ENCODE data around the gene PECR. TPM values are rescaled to one million over a fixed set of nuclear protein-coding genes. Genes with fewer than 3 reads are reported as not detected.

Gene PECR
- total RNA-seq, 1 donor from 2014 or later = 6.6 TPM

DNA sequence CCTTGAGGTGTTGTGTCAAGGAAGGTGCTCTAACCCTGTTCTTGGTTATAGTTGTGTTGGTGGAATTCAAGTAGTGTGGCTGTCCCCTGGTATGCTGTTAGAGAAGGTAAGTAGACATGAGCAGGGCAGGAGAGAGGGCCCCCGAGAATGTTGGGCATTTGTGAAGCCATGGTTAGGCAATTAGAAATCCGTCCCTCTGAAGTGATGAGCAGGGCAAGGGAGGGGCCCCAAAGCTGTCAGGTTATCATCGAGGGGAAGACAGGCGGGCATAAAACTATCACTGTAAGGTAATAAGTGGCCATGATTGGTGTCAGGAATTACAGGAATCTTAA lies 32.7 kb upstream of the PECR start:
- Mint-ChIP-seq H3K36me3 (ENCODE audit: low read depth) (peaks cover 35% of the 10 kb centered on the region), H3K4me3 (ENCODE audit: unreplicated experiment) (no peak overlapping the region), H3K9me3 (ENCODE audit: low read depth) (no peaks in the 10 kb centered on the region), H3K27ac (ENCODE audit: unreplicated experiment) (peak overlapping the region; percentile 99), H3K4me1 (ENCODE audit: low read depth) (peaks cover 59% of the 10 kb centered on the region), H3K27me3 (ENCODE audit: low read depth) (no peaks in the 10 kb centered on the region)
- TF ChIP-seq CTCF (IDR thresholded peaks at IDR 0.05) = no peak
- no peak for DNase-seq (ENCODE audit: low spot score)

- H3K9me3 Mint-ChIP-seq (ENCODE audit: low read depth) = no peaks in the 10 kb centered on the region
- peaks cover 29% of the 10 kb centered on the region for H3K36me3 Mint-ChIP-seq (ENCODE audit: low read depth)
- no peaks in the 10 kb centered on the region for H3K27me3 Mint-ChIP-seq (ENCODE audit: low read depth)
- no peak for TF ChIP-seq CTCF (IDR thresholded peaks at IDR 0.05)
- H3K27ac Mint-ChIP-seq (ENCODE audit: unreplicated experiment) = peak overlapping the region; percentile 43
- H3K4me3 Mint-ChIP-seq (ENCODE audit: unreplicated experiment) = no peak overlapping the region
- H3K4me1 Mint-ChIP-seq (ENCODE audit: low read depth) = peaks cover 60% of the 10 kb centered on the region
- no peak for DNase-seq (ENCODE audit: low spot score)
Measured at GRCh38 chr2:216113572-216113971, 32.0 kb upstream of the PECR start.

DNA sequence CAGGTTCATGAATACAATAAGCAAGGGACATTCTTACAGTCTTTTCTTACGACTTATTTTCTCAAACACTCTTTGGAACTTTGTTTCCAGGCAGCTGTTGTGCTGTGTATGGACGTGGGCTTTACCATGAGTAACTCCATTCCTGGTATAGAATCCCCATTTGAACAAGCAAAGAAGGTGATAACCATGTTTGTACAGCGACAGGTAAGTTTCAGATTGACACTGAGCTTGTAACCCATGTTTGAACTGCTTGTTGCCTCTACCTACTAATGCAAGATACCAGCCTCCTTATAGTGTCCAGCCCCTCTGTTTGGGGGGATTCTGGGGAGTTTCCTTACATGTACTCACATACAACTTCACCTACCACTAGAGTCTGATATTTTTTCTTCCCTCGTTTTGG lies 31.3 kb upstream of the PECR start:
- no peaks in the 10 kb centered on the region for H3K27me3 Mint-ChIP-seq (ENCODE audit: low read depth)
- H3K27ac Mint-ChIP-seq (ENCODE audit: unreplicated experiment) = peak overlapping the region; percentile 43
- H3K36me3 Mint-ChIP-seq (ENCODE audit: low read depth) = peaks cover 24% of the 10 kb centered on the region
- TF ChIP-seq CTCF (IDR thresholded peaks at IDR 0.05) = no peak
- DNase-seq (ENCODE audit: low spot score) = no peak
- H3K9me3 Mint-ChIP-seq (ENCODE audit: low read depth) = no peaks in the 10 kb centered on the region
- no peak overlapping the region for H3K4me3 Mint-ChIP-seq (ENCODE audit: unreplicated experiment)
- H3K4me1 Mint-ChIP-seq (ENCODE audit: low read depth) = peaks cover 63% of the 10 kb centered on the region

DNA sequence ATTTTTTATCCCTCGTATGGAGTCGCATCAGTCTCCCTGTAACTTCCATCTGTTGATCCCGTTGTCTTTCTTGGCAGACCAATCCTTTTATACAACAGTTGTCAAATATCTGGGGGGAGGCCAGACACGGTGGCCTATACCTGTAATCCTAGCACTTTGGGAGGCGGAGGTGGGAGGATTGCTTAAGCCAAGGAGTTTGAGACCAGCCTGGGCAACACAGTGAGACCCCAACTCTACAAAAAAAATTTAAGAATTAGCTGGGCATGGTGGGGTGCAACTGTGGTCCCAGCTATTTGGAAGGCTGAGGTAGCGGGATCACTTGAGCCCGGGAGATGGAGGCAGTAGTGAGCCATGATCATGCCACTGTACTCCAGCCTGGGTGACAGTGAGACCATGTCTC lies 29.5 kb upstream of the PECR start:
- H3K4me1 Mint-ChIP-seq (ENCODE audit: low read depth) = peaks cover 56% of the 10 kb centered on the region
- no peak for DNase-seq (ENCODE audit: low spot score)
- peak overlapping the region; percentile 71 for H3K27ac Mint-ChIP-seq (ENCODE audit: unreplicated experiment)
- no peak for TF ChIP-seq CTCF (IDR thresholded peaks at IDR 0.05)
- H3K36me3 Mint-ChIP-seq (ENCODE audit: low read depth) = peaks cover 14% of the 10 kb centered on the region
- no peak overlapping the region for H3K4me3 Mint-ChIP-seq (ENCODE audit: unreplicated experiment)
- no peaks in the 10 kb centered on the region for H3K9me3 Mint-ChIP-seq (ENCODE audit: low read depth)
- H3K27me3 Mint-ChIP-seq (ENCODE audit: low read depth) = no peaks in the 10 kb centered on the region

DNA sequence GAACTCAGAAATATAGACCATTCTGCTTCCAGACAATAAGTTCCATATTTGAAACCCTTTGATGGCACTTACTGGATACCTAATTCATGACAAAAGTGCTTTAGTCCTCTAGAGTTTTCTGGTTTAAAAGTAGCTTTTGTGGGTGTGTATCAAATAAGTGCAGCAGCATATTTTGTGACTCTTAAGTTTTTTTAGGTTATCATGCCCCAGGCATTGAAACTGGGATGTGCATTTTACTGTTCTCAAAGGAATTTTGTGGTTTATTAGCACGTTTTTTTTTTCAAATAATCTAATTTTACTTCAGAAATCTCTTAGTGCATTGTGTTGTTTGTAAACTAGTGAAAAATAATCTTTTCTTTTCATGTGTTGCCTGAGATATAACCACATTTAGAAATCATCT lies 29.0 kb upstream of the PECR start:
- no peaks in the 10 kb centered on the region for H3K9me3 Mint-ChIP-seq (ENCODE audit: low read depth)
- peaks cover 14% of the 10 kb centered on the region for H3K36me3 Mint-ChIP-seq (ENCODE audit: low read depth)
- H3K4me3 Mint-ChIP-seq (ENCODE audit: unreplicated experiment) = peak overlapping the region; percentile 100
- peak overlapping the region; percentile 100 for H3K27ac Mint-ChIP-seq (ENCODE audit: unreplicated experiment)
- no peaks in the 10 kb centered on the region for H3K27me3 Mint-ChIP-seq (ENCODE audit: low read depth)
- no peak for TF ChIP-seq CTCF (IDR thresholded peaks at IDR 0.05)
- H3K4me1 Mint-ChIP-seq (ENCODE audit: low read depth) = peaks cover 54% of the 10 kb centered on the region
- DNase-seq (ENCODE audit: low spot score) = no peak

All from chondrocyte (in vitro differentiated cells).